ENCODE measurements around the gene SLC44A1. TPM values are rescaled to one million over a fixed set of nuclear protein-coding genes. Genes with fewer than 3 reads are reported as not detected.
A peak's percentile ranks its signal among the peaks of the same experiment; 100 is the strongest.

The SLC44A1 gene
- polyA plus RNA-seq, 3 donors, result 6.9 to 52.1 (median 46.5) TPM

- Histone ChIP-seq H3K27ac (ENCODE audit: low read depth in 1 of 2, low read length in 2 of 2) (no peak overlapping the region), H3K4me2 (replicated peaks; ENCODE audit: extremely low read depth, low read length, poor library complexity, severe bottlenecking) (no peak overlapping the region)
These were observed 38.0 kb upstream of the SLC44A1 start for GRCh38 chr9:105206496-105206820.

GRCh38 chr9:105206821-105207699 is 37.4 kb upstream of the SLC44A1 start:
- Histone ChIP-seq H4K20me1 (ENCODE audit: insufficient read depth, low read length) (no peaks in the 10 kb centered on the region), H3K36me3 (replicated peaks in 1 of 2; ENCODE audit: control insufficient read depth in 1 of 2, insufficient read depth in 2 of 2, low read length in 2 of 2) (no peaks in the 10 kb centered on the region), H3K4me1 (ENCODE audit: control insufficient read depth in 1 of 2, insufficient read depth in 2 of 2, low read length in 2 of 2) (peaks cover 3 to 5% of the 10 kb centered on the region in 2 donors), H3K79me2 (ENCODE audit: insufficient read depth, low read length) (no peaks in the 10 kb centered on the region), H3K9ac (ENCODE audit: insufficient read depth, low read length, poor library complexity, severe bottlenecking) (no peak overlapping the region), H2AFZ (ENCODE audit: insufficient read depth, low read depth, low read length, poor library complexity, severe bottlenecking) (no peak overlapping the region), H3K27me3 (ENCODE audit: control insufficient read depth in 2 of 2, insufficient read depth in 2 of 2, low read length in 2 of 2) (no peaks in the 10 kb centered on the region), H3K9me3 (replicated peaks in 1 of 2; ENCODE audit: control insufficient read depth in 1 of 2, insufficient read depth in 1 of 2, low read length in 2 of 2) (no peaks in the 10 kb centered on the region), H3K4me3 (replicated peaks in 1 of 3; ENCODE audit: low read depth in 2 of 3, low read length in 3 of 3) (no peak overlapping the region), H3K27ac (ENCODE audit: low read depth in 1 of 2, low read length in 2 of 2) (no peak overlapping the region), H3K4me2 (replicated peaks; ENCODE audit: extremely low read depth, low read length, poor library complexity, severe bottlenecking) (no peak overlapping the region)
- Mint-ChIP-seq H3K4me3 (no peak overlapping the region), H3K27me3 (ENCODE audit: low read depth in 3 of 3) (peaks cover 0 to 2% (median 2%) of the 10 kb centered on the region in 3 donors), H3K9me3 (peaks cover 0 to 2% (median 0%) of the 10 kb centered on the region in 7 donors), H3K4me1 (peaks cover 13% of the 10 kb centered on the region), H3K27ac (peak overlapping the region in 2 of 7 donors; percentile 17 to 35), H3K36me3 (no peaks in the 10 kb centered on the region)
- TF ChIP-seq CTCF (IDR thresholded peaks at IDR 0.05), result no peak
- DNase-seq, result no peak
- 75% methylated on average over 1 of the region's 6 CpGs for WGBS (ENCODE audit: insufficient coverage)
- intact Hi-C loops (cut with micrococcal nuclease), result no loop called here

More at GRCh38 chr9:105206496-105206820, 38.0 kb upstream of the SLC44A1 start:
- no peaks in the 10 kb centered on the region for H3K36me3 ChIP-seq (replicated peaks in 1 of 2; ENCODE audit: control insufficient read depth in 1 of 2, insufficient read depth in 2 of 2, low read length in 2 of 2)
- H4K20me1 ChIP-seq (ENCODE audit: insufficient read depth, low read length), result no peaks in the 10 kb centered on the region
- H3K4me1 Mint-ChIP-seq, result peaks cover 13% of the 10 kb centered on the region
- no peaks in the 10 kb centered on the region for H3K27me3 ChIP-seq (ENCODE audit: control insufficient read depth in 2 of 2, insufficient read depth in 2 of 2, low read length in 2 of 2)
- no peaks in the 10 kb centered on the region for H3K9me3 ChIP-seq (replicated peaks in 1 of 2; ENCODE audit: control insufficient read depth in 1 of 2, insufficient read depth in 1 of 2, low read length in 2 of 2)
- no peak overlapping the region for H2AFZ ChIP-seq (ENCODE audit: insufficient read depth, low read depth, low read length, poor library complexity, severe bottlenecking)
- H3K4me3 Mint-ChIP-seq, result no peak overlapping the region
- intact Hi-C loops (cut with micrococcal nuclease), result no loop called here
- TF ChIP-seq CTCF (IDR thresholded peaks at IDR 0.05), result no peak
- DNase-seq, result no peak
- peaks cover 3 to 5% of the 10 kb centered on the region in 2 donors for H3K4me1 ChIP-seq (ENCODE audit: control insufficient read depth in 1 of 2, insufficient read depth in 2 of 2, low read length in 2 of 2)
- WGBS (ENCODE audit: insufficient coverage), result no CpG with 5 or more reads among the region's 2 CpGs
- H3K9me3 Mint-ChIP-seq, result peaks cover 0 to 3% (median 0%) of the 10 kb centered on the region in 7 donors
- H3K27me3 Mint-ChIP-seq (ENCODE audit: low read depth in 3 of 3), result peaks cover 0 to 2% (median 2%) of the 10 kb centered on the region in 3 donors
- H3K9ac ChIP-seq (ENCODE audit: insufficient read depth, low read length, poor library complexity, severe bottlenecking), result no peak overlapping the region
- no peaks in the 10 kb centered on the region for H3K36me3 Mint-ChIP-seq
- H3K4me3 ChIP-seq (replicated peaks in 1 of 3; ENCODE audit: low read depth in 2 of 3, low read length in 3 of 3), result no peak overlapping the region
- no peaks in the 10 kb centered on the region for H3K79me2 ChIP-seq (ENCODE audit: insufficient read depth, low read length)
- no peak overlapping the region for H3K27ac Mint-ChIP-seq
